ENCODE data around the gene PGRMC2. TPM values are rescaled to one million over a fixed set of nuclear protein-coding genes. Genes with fewer than 3 reads are reported as not detected.

PGRMC2 gene
- polyA plus RNA-seq, 2 of the 4 experiments (the other 2 are of a cell fraction): 48.1 to 124 TPM

DNA sequence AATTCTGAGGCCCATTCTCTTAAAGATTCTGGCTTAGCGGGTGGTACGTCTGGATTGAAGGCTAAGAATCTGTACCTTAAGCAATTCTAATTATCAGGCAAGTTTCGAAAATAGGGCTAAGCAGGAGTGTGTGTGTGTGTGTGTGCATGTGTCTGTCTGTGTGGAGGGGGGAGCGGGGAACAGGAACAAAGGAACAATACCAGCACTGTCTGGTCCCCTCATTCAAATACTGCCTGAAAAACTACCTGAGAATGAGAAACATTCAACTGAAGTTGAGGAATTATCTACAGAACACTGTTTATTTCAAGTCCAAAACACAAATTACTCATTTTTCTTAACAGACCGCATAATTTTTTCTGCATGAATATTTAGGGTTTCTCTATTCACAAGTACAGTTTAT, 18.6 kb downstream of the PGRMC2 start:
- Histone ChIP-seq H3K27ac (peak overlapping the region in 1 of 2 experiments; percentile 45; a peak in 1 of 6 replicates), H3K4me2 (no peak overlapping the region), H3K4me1 (peaks cover 67% of the 10 kb centered on the region), H3K9me3 (no peaks in the 10 kb centered on the region), H3K4me3 (no peak overlapping the region)
- ATAC-seq (no peak), FAIRE-seq (no peak), DNase-seq (ENCODE audit: low read depth in 1 of 2, low spot score in 1 of 2) (no peak)
- TF ChIP-seq CBX2 (IDR thresholded peaks at IDR 0.05; ENCODE audit: borderline replicate concordance, low read depth) (no peak), ZFP36 (IDR thresholded peaks at IDR 0.05; ENCODE audit: borderline replicate concordance, partially characterized antibody) (no peak), RNF2 (IDR thresholded peaks at IDR 0.05; ENCODE audit: borderline replicate concordance, low read depth) (no peak), POLR2A (IDR thresholded peaks at IDR 0.05; ENCODE audit: low read length) (no peak), ZNF302 (CRISPR knock-in tag; IDR thresholded peaks at IDR 0.05) (no peak), RARB (CRISPR knock-in tag; IDR thresholded peaks at IDR 0.05) (no peak), KDM5A (IDR thresholded peaks at IDR 0.05) (no peak), TP53 (CRISPR knock-in tag; IDR thresholded peaks at IDR 0.05) (no peak), SMC3 (IDR thresholded peaks at IDR 0.05) (no peak), ZC3H11A (IDR thresholded peaks at IDR 0.05) (no peak), EHF (CRISPR knock-in tag; IDR thresholded peaks at IDR 0.05) (no peak), FOSL2 (IDR thresholded peaks at IDR 0.05) (no peak), FOSL2 (CRISPR knock-in tag; IDR thresholded peaks at IDR 0.05) (no peak), MAZ (IDR thresholded peaks at IDR 0.05; ENCODE audit: borderline replicate concordance, low read depth, low read length) (no peak)
- TF ChIP-seq, protein P1, sequence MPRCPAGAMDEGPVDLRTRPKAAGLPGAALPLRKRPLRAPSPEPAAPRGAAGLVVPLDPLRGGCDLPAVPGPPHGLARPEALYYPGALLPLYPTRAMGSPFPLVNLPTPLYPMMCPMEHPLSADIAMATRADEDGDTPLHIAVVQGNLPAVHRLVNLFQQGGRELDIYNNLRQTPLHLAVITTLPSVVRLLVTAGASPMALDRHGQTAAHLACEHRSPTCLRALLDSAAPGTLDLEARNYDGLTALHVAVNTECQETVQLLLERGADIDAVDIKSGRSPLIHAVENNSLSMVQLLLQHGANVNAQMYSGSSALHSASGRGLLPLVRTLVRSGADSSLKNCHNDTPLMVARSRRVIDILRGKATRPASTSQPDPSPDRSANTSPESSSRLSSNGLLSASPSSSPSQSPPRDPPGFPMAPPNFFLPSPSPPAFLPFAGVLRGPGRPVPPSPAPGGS (IDR thresholded peaks at IDR 0.05): no peak
- TF ChIP-seq, protein P2, sequence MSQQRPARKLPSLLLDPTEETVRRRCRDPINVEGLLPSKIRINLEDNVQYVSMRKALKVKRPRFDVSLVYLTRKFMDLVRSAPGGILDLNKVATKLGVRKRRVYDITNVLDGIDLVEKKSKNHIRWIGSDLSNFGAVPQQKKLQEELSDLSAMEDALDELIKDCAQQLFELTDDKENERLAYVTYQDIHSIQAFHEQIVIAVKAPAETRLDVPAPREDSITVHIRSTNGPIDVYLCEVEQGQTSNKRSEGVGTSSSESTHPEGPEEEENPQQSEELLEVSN (IDR thresholded peaks at IDR 0.05; ENCODE audit: borderline replicate concordance, low read depth): no peak
- TF ChIP-seq, protein P3, sequence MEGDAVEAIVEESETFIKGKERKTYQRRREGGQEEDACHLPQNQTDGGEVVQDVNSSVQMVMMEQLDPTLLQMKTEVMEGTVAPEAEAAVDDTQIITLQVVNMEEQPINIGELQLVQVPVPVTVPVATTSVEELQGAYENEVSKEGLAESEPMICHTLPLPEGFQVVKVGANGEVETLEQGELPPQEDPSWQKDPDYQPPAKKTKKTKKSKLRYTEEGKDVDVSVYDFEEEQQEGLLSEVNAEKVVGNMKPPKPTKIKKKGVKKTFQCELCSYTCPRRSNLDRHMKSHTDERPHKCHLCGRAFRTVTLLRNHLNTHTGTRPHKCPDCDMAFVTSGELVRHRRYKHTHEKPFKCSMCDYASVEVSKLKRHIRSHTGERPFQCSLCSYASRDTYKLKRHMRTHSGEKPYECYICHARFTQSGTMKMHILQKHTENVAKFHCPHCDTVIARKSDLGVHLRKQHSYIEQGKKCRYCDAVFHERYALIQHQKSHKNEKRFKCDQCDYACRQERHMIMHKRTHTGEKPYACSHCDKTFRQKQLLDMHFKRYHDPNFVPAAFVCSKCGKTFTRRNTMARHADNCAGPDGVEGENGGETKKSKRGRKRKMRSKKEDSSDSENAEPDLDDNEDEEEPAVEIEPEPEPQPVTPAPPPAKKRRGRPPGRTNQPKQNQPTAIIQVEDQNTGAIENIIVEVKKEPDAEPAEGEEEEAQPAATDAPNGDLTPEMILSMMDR (IDR thresholded peaks at IDR 0.05): no peak
- TF ChIP-seq, protein P4, sequence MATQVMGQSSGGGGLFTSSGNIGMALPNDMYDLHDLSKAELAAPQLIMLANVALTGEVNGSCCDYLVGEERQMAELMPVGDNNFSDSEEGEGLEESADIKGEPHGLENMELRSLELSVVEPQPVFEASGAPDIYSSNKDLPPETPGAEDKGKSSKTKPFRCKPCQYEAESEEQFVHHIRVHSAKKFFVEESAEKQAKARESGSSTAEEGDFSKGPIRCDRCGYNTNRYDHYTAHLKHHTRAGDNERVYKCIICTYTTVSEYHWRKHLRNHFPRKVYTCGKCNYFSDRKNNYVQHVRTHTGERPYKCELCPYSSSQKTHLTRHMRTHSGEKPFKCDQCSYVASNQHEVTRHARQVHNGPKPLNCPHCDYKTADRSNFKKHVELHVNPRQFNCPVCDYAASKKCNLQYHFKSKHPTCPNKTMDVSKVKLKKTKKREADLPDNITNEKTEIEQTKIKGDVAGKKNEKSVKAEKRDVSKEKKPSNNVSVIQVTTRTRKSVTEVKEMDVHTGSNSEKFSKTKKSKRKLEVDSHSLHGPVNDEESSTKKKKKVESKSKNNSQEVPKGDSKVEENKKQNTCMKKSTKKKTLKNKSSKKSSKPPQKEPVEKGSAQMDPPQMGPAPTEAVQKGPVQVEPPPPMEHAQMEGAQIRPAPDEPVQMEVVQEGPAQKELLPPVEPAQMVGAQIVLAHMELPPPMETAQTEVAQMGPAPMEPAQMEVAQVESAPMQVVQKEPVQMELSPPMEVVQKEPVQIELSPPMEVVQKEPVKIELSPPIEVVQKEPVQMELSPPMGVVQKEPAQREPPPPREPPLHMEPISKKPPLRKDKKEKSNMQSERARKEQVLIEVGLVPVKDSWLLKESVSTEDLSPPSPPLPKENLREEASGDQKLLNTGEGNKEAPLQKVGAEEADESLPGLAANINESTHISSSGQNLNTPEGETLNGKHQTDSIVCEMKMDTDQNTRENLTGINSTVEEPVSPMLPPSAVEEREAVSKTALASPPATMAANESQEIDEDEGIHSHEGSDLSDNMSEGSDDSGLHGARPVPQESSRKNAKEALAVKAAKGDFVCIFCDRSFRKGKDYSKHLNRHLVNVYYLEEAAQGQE (IDR thresholded peaks at IDR 0.05): no peak
- ChIA-PET CTCF (no interaction called here), POLR2A (no interaction called here)
- WGBS (ENCODE audit: missing lambda C conversion rate): 87% methylated on average over 5 of the region's 5 CpGs

DNA sequence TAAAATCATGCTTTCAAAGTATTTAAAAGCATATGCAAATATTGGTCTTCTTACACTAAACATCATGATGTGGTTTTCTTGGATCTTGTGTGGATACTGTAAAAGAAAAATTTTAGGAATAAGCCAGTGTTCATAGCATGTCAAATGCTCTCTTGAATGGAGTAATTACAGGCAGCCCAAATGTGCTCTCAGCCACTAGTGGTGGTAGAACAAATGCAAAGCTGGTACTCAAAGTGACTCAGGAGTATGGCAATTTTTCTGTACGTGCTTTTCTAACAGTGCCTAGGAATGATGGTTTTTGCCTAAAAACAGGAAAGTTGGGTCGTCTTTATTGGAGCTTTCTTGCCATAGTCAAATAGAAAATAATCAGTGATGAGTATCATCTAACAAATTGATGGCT, 19.9 kb downstream of the PGRMC2 start:
- no peak for FAIRE-seq
- DNase-seq (ENCODE audit: low read depth in 1 of 2, low spot score in 1 of 2): no peak
- peak overlapping the region; percentile 61 to 81; a peak in 5 of 6 replicates for H3K27ac ChIP-seq
- no peak overlapping the region for H3K4me3 ChIP-seq
- peak; percentile 65 to 80 for ATAC-seq
- 23% methylated on average over 2 of the region's 2 CpGs for WGBS (ENCODE audit: missing lambda C conversion rate)
- peaks cover 57% of the 10 kb centered on the region for H3K4me1 ChIP-seq
- POLR2A ChIA-PET: no interaction called here
- H3K4me2 ChIP-seq: peak overlapping the region; percentile 73
- no peaks in the 10 kb centered on the region for H3K9me3 ChIP-seq
- CTCF ChIA-PET: no interaction called here
- TF ChIP-seq PHF8 (IDR thresholded peaks at IDR 0.05; ENCODE audit: borderline replicate concordance, low read depth) (no peak), ZFP36 (IDR thresholded peaks at IDR 0.05; ENCODE audit: borderline replicate concordance, partially characterized antibody) (no peak), POLR2AphosphoS2 (conservative IDR thresholded peaks at IDR 0.05; ENCODE audit: low read length) (no peak), SREBF2 (IDR thresholded peaks at IDR 0.05) (no peak), ZNF302 (CRISPR knock-in tag; IDR thresholded peaks at IDR 0.05) (no peak), HDAC2 (IDR thresholded peaks at IDR 0.05) (no peak), CHD2 (IDR thresholded peaks at IDR 0.05; ENCODE audit: low read length, partially characterized antibody) (no peak), EHF (CRISPR knock-in tag; IDR thresholded peaks at IDR 0.05) (no peak), EP300 (IDR thresholded peaks at IDR 0.05) (no peak)
- TF ChIP-seq, protein P5, sequence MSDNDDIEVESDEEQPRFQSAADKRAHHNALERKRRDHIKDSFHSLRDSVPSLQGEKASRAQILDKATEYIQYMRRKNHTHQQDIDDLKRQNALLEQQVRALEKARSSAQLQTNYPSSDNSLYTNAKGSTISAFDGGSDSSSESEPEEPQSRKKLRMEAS (IDR thresholded peaks at IDR 0.05): no peak
- TF ChIP-seq, protein P6, sequence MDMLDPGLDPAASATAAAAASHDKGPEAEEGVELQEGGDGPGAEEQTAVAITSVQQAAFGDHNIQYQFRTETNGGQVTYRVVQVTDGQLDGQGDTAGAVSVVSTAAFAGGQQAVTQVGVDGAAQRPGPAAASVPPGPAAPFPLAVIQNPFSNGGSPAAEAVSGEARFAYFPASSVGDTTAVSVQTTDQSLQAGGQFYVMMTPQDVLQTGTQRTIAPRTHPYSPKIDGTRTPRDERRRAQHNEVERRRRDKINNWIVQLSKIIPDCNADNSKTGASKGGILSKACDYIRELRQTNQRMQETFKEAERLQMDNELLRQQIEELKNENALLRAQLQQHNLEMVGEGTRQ (IDR thresholded peaks at IDR 0.05): no peak
- TF ChIP-seq, protein P1 (IDR thresholded peaks at IDR 0.05): no peak
- TF ChIP-seq, protein P7, sequence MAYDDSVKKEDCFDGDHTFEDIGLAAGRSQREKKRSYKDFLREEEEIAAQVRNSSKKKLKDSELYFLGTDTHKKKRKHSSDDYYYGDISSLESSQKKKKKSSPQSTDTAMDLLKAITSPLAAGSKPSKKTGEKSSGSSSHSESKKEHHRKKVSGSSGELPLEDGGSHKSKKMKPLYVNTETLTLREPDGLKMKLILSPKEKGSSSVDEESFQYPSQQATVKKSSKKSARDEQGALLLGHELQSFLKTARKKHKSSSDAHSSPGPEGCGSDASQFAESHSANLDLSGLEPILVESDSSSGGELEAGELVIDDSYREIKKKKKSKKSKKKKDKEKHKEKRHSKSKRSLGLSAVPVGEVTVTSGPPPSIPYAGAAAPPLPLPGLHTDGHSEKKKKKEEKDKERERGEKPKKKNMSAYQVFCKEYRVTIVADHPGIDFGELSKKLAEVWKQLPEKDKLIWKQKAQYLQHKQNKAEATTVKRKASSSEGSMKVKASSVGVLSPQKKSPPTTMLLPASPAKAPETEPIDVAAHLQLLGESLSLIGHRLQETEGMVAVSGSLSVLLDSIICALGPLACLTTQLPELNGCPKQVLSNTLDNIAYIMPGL (CRISPR knock-in tag; IDR thresholded peaks at IDR 0.05; ENCODE audit: borderline replicate concordance): no peak
